DOHH2 (cell line): ENCODE data around the gene C1GALT1.

ENCODE experiments used
- H3F3A ChIP-seq: fragments of 200-600 bp; sonication (generic), shearing (Covaris generic); 2 replicates; pipeline ENCODE4 v1.6.0; 2016; ENCODE audit warnings: antibody characterized with exemption, mild to moderate bottlenecking; ENCODE audit not compliant: control insufficient read depth, insufficient read depth
- H3K27ac ChIP-seq: fragments of 200-600 bp; sonication (generic); 2 replicates; pipeline ENCODE4 v1.5.1; 2014; ENCODE audit warnings: low read depth, mild to moderate bottlenecking, low read length, moderate library complexity
- H3K27me3 ChIP-seq: fragments of 200-600 bp; sonication (generic); 2 replicates; pipeline ENCODE4 v1.6.1; 2014; ENCODE audit warnings: mild to moderate bottlenecking, low read length, mixed read lengths; ENCODE audit not compliant: control insufficient read depth
- H3K36me3 ChIP-seq: fragments of 200-600 bp; sonication (generic); 2 replicates; pipeline ENCODE4 v1.6.1; 2014; ENCODE audit warnings: mild to moderate bottlenecking, low read length, moderate library complexity, mixed read lengths; ENCODE audit not compliant: control insufficient read depth
- H3K4me1 ChIP-seq: fragments of 200-600 bp; sonication (generic); 2 replicates; pipeline ENCODE4 v1.6.1; 2014; ENCODE audit warnings: mild to moderate bottlenecking, low read length, mixed read lengths; ENCODE audit not compliant: control insufficient read depth
- H3K4me2 ChIP-seq: fragments of 200-600 bp; sonication (generic); 2 replicates; pipeline ENCODE4 v1.6.0; 2014; ENCODE audit warnings: mild to moderate bottlenecking, low read length, moderate library complexity
- H3K4me3 ChIP-seq: fragments of 200-600 bp; sonication (generic); 2 replicates; pipeline ENCODE4 v1.5.1; 2014; ENCODE audit warnings: mild to moderate bottlenecking, low read length, mixed read lengths
- H3K79me2 ChIP-seq: fragments of 200-600 bp; sonication (generic); 2 replicates; pipeline ENCODE4 v1.6.1; 2014; ENCODE audit warnings: mild to moderate bottlenecking, low read length, mixed read lengths; ENCODE audit not compliant: control insufficient read depth
- H3K9me2 ChIP-seq: fragments of 200-600 bp; sonication (generic); replicated peaks from 2 replicates; pipeline ENCODE4 v1.6.1; 2014; ENCODE audit warnings: mild to moderate bottlenecking, low read length, mixed read lengths; ENCODE audit not compliant: control insufficient read depth
- H3K9me3 ChIP-seq: fragments of 200-600 bp; sonication (generic); 2 replicates; pipeline ENCODE4 v1.6.1; 2014; ENCODE audit warnings: antibody characterized with exemption, low read length, mixed read lengths; ENCODE audit not compliant: control insufficient read depth, insufficient read depth
- H4K20me1 ChIP-seq: fragments of 200-600 bp; sonication (generic); 2 replicates; pipeline ENCODE4 v1.6.0; 2014; ENCODE audit warnings: low read depth, mild to moderate bottlenecking, antibody characterized with exemption, low read length, moderate library complexity; ENCODE audit not compliant: control insufficient read depth, insufficient read depth
- CTCF ChIP-seq: fragments of 200-600 bp; sonication (generic); IDR thresholded peaks from one replicate; pipeline ENCODE4 v1.5.1; 2014; ENCODE audit warnings: antibody characterized with exemption, mild to moderate bottlenecking, low read depth, low read length; ENCODE audit not compliant: poor library complexity, severe bottlenecking
- EZH2phosphoT487 ChIP-seq: fragments of 200-600 bp; sonication (generic); IDR thresholded peaks from 2 replicates; pipeline ENCODE4 v1.6.1; 2017; ENCODE audit warnings: borderline replicate concordance, mild to moderate bottlenecking, antibody characterized with exemption, low read length, moderate library complexity, mixed read lengths

Gene C1GALT1

GRCh38 chr7:7177044-7177517, 5.3 kb upstream of the C1GALT1 start:
- Histone ChIP-seq H3K4me3 (no peak overlapping the region), H3K9me3 (no peaks in the 10 kb centered on the region), H3K4me1 (peaks cover 7% of the 10 kb centered on the region), H4K20me1 (no peaks in the 10 kb centered on the region), H3K4me2 (no peak overlapping the region), H3F3A (peaks cover 7% of the 10 kb centered on the region), H3K36me3 (no peaks in the 10 kb centered on the region), H3K79me2 (no peaks in the 10 kb centered on the region), H3K27ac (no peak overlapping the region), H3K9me2 (no peaks in the 10 kb centered on the region; the same call in 1 of the 2 replicates), H3K27me3 (no peaks in the 10 kb centered on the region)
- no peak for TF ChIP-seq CTCF
- TF ChIP-seq EZH2phosphoT487, result no peak

GRCh38 chr7:7178081-7178480, 4.3 kb upstream of the C1GALT1 start:
- no peak overlapping the region for H3K4me2 ChIP-seq
- no peaks in the 10 kb centered on the region for H3K27me3 ChIP-seq
- H3K27ac ChIP-seq, result no peak overlapping the region
- no peaks in the 10 kb centered on the region for H4K20me1 ChIP-seq
- no peaks in the 10 kb centered on the region for H3K9me3 ChIP-seq
- TF ChIP-seq EZH2phosphoT487 (no peak), CTCF (no peak)
- H3K4me3 ChIP-seq, result no peak overlapping the region
- peaks cover 3% of the 10 kb centered on the region for H3K79me2 ChIP-seq
- no peaks in the 10 kb centered on the region for H3K9me2 ChIP-seq
- H3F3A ChIP-seq, result peaks cover 8% of the 10 kb centered on the region
- H3K36me3 ChIP-seq, result no peaks in the 10 kb centered on the region
- H3K4me1 ChIP-seq, result peaks cover 7% of the 10 kb centered on the region

GRCh38 chr7:7178906-7179305, 3.4 kb upstream of the C1GALT1 start:
- Histone ChIP-seq H3K4me2 (no peak overlapping the region), H3K4me3 (no peak overlapping the region), H3F3A (peaks cover 8% of the 10 kb centered on the region), H3K9me3 (no peaks in the 10 kb centered on the region), H3K27ac (no peak overlapping the region), H3K4me1 (peaks cover 12% of the 10 kb centered on the region), H3K9me2 (no peaks in the 10 kb centered on the region), H3K36me3 (no peaks in the 10 kb centered on the region), H3K79me2 (peaks cover 11% of the 10 kb centered on the region), H4K20me1 (no peaks in the 10 kb centered on the region), H3K27me3 (no peaks in the 10 kb centered on the region)
- TF ChIP-seq EZH2phosphoT487, result no peak
- TF ChIP-seq CTCF, result no peak
